GM04503 (cell line): ENCODE measurements around the gene OGFR.

Experiments used
- DNase-seq: peaks from one replicate; pipeline ENCODE4 v3.0.0-alpha.2; 2012; ENCODE audit warnings: low read depth

OGFR gene

DNA sequence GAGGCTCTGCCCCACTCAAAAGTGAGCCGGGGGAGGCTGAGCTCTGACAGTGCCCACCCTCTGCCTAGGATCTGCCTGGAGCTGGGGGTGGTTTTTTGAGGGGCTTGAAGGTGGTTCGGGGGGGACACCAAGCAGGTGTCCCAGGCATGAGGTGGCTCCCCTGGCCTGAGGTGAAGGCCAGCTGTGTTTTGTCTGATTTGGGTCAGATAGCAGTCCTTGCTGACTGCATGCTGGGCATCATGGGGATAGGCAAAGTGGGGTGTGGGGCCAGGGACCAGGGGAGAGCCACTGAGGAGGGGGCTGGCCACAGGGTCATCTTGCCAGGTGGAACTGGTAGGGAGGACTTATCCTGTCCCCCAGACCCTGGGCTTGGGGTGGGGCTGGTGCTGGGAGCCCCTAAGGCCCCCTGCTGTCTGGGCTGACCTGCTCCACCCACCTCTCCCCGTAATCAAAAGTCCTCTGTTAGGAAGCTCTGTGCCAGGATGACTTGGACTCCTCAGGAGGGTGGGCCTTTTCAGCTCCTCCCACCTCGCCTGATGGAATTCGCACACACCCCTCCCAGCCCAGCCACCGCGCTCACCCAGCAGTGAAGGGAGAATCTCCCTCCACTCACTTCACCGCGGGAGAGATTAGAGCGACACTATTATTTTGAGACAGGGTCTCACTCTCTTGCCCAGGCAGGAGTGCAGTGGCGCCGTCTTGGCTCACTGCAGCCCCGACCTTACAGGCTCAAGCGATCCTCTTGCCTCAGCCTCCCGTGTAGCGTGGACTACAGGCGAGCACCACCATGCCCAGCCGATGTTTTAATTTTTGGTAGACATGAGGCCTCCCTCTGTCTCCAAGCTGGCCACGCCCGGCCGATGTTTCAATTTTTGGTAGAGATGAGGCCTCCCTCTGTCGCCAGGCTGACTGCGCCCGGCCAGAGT is 10.7 kb downstream of the OGFR start:
- no peak for DNase-seq

DNA sequence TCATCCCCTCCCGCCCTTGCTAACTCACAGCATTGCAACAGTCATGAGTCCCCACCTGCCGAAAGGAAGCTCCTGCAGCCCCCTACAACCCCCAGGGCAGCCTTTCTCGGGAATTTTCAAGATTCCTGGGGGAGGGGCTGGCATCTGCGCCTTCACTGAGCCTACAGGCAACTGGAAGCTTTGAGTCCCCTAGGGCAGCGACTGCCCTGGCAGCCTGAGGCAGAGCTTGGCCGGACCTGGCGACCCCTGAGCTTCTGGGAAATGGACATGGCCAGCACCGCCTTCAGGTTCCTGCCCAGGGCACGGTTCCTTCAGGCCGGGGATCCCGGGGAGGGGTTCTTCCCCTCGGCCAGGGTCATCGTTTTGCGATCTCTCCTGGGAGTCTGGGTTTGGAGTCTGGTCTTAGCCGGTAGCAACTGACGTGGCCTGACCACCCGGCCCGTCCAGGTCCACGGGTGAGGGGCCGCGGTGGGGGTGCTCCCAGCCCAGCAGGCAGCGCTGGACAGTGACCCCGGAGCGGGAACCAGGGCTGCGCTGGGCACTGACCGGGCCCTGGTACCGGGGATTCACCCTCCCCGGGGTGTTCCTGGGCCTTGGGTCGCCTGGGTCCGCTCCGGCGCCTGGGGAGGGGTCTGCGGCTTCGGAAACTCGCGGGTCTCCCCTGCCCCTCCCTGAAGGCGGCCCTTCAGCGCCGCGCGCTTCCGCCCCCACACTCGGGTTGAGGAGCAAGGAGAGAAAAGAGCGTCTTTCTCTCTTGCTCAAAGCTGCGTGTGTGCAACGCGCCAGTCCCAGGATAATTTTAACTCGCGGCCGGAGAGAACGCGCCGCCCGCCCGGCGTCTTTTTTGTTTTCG is 11.6 kb downstream of the OGFR start:
- no peak for DNase-seq

DNA sequence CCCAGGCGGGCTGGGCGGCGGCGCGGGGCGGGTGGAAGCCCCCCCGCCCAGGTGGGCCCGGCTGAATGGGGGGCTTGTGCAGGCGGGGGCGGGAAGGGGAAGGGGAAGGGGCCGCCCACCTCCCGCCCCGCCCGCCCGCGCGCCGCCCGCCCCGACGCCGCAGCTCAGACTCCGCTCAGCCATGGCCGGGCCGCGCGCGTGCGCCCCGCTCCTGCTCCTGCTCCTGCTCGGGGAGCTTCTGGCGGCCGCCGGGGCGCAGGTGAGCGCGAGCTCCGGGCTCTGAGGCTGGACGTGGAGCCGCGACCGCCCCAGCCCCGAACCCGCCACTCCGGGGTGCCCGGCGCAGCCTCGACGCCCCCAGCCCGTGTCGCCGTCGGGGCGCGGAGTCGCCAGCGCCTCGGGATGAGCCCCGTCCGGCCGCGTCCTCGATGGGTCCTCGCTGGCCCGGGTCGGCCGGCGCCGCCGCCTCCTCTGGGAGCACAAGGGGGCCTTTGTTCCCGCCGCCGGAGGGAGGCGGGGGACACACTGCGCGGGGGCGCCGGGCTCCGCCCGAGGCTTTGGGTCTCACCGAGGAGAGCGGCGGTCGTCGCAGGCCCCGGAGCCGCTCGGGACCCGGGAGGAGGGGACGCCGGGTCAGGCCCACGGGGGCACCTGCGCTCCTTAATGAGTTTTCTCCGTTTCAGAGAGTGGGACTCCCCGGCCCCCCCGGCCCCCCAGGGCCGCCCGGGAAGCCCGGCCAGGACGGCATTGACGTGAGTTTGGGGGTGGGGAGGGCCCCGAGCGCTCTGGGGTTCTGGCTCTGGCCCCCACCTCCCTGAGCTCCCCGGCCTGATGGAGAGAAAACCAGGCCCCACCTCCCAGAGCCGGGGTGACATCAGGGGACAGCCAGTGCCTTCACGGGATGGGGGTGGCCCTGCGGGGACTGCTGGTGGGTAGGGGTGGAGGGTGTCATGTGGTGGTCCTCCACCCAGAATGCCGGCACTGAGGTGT is 12.5 kb downstream of the OGFR start, which contains the start of gene COL9A3:
TSS of gene COL9A3 (plus strand) at position 167 of the 990 bp plus-strand sequence. CDS start at position 182, 15 bp downstream.
- DNase-seq, result no peak

DNA sequence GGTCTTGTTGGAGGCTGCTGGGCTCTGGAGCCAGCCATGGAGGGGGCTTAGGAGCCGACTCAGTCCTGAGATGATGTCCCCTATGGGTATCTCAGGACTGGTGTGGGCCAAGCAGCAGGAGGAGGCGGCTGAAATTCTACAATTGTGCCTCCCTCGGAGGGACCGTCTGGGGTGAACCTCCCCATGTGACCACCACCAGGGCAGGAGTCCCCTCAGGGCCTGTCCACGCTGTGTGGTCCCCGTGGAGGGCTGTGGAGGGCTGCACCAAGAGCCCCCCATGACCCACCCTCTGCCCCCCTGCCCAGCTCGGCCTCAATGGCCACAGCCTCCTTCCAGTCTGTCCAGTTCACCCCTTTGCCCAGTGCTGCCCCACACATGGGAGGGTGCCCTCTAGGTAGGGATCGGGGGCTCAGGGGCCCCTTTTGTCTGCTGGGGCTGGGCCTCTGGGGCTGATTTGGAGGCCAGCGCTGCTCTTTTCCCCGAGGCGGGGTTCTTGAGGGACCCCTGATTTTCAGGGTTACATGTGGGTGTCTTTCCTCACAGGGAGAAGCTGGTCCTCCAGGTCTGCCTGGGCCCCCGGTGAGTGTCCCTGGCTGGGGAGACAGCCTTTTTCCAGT is 13.4 kb downstream of the OGFR start:
- no peak for DNase-seq

DNA sequence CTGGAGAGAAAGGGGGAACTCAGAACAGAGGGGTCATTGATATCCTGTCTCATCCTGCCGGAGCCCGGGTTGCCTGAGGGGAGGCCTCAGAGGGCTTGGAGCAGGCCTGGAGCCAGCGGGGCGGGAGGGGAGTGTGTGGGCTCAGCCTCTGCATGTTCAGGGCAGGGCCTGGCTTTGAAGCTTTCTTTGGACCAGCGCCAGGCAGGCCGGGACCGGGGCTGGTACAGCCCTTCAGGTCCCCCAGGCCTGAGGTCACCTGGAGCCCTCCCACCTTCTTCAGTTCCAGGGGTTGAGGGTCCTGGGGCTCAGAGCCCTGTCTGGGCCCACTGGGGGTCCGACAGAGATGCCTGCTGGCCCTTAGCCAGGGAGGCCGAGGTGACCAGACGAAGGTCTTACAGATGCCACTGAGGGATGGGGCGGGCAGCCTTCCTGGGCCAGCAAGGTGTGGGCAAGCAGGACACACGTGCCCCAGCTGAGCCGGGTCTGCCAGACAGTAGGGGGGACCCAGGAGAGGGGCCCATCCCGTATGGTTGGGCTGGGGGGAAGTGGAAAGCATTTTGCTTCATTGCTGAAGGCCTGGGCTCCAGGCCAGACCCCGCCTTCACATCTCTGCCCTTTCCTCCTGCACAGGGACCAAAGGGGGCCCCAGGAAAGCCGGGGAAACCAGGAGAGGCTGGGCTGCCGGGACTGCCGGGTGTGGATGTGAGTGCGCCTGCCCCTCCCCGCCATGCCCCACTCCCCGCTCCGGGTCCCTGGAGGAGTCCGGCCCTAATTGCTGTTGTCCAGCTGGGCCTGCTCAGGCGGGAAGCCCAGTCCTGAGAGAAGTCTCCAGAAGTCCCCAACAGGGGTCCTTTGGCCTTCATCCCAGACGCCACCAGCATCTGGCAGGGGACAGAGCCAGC is 14.2 kb downstream of the OGFR start:
- DNase-seq, result no peak

DNA sequence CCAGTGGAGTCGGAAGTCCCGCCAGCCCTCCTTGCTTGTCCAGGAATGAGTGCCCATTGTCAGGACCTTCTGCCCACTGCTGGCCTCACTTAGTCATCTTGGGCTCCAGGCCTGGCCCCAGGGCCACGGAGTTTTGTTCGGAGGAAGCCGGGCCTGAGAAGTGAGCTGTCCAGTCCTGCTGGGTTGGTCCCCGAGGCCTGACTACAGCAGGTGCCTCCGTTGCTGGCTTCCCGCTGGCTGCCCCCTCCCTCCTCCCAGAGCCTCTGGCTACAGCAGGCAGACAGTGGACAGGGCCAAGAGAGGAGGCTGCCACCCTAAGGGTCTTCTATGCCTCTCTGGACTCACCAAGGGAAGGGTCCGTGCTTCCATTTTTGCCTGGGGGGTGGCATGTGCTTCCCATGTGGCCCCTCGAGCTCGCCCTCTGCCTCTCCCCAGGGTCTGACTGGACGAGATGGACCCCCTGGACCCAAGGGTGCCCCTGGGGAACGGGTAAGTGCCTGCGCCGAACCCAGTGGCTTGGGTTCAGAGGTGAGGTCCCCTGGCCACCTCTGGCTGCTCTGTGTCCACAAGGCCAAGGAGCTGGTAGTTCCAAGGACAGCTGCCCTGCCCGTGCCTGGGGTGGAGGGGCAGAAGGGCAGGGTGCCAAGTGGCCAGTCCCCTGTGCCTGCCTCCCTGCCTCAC is 15.0 kb downstream of the OGFR start:
- no peak for DNase-seq

DNA sequence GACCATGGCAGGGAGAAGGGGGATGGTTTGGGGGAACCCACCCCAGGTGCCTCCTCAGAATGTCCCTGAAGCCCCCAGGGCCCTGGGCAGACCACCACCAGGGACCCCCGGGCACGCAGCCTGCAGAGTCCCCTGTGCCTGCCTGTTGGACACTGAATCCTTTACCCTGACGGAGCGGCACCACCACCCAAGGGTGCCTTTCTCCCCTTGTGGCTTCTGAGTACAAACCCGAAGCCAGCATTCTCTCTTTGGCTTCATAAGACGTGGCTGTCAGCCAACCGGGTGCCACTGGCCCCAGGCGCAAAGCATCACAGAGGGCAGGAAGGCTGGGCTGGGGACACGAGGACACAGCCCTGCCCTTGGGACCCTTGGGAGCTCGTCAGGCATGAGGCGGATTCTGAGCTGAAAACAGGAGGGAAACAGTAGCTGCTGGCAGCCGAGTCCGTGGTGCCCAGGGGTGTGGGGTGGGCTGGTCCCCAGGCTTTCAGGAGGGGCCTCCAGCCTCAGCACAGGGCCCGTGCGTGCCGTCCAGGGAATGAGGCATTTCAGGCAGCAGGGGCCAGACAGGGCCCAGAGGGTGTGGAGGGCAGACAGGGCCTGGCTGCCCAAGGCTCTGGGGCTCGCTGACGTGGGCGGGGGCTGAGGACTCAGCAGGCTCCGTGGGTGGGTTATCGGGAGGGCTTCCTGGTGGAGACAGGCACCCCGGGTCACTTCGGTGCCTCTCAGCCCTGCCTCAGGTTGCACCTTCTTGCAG is 15.8 kb downstream of the OGFR start:
- no peak for DNase-seq

DNA sequence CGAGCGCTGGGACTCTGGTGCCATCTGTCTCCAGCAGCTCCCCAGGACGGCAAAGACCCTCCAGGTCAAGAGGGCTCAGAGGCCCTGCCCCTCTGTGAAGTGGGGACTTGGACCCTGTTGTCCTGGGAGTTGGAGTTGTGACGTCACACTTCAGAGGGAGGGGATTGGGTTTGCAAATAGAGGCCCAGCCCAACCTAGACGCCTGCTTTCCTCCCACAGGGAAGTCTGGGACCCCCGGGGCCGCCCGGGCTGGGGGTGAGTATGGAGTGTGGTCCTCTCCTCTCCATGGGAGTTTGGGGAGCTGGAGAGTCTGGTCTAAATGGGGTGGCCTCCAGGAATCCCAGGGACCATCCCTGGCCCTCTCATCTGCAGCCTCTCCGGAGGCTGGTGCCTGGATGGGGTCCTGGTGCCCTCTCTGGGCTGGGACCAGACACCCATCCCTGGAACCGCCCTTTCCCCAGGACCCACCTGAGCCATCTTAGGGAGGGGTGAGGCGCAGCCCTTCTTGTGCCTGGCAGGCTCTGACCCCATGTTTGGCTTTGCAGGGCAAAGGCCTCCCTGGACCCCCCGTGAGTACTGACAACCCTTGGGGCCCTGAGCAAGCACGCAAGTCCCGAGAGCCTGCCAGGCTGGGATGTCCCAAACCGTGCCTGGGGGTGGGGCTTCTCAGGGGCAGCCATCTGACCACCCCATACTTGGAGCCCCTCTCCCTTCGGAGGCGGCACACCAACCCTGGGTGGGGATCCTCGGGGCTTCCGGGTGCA is 16.5 kb downstream of the OGFR start:
- DNase-seq, result no peak

DNA sequence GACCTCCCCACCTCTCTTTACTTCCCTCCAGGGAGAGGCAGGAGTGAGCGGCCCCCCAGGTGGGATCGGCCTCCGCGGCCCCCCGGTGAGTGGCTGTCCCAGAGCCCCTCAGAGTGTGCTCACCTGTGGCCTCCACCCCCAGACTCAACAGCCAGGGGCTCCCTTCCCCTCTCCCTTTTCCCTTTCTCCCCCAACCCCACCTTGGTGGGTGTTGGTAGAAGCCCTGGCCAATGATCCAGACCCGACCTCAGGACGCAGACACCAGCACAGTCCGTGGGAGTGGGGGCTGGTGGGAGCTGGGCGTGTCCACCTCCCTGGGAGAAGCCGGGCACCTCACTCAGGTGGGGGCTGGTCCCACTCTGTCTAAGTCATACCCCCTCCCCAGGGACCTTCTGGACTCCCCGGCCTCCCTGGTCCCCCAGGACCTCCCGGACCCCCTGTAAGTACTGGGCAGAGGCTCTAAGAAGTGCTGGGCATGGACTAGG is 17.1 kb downstream of the OGFR start:
- no peak for DNase-seq

DNA sequence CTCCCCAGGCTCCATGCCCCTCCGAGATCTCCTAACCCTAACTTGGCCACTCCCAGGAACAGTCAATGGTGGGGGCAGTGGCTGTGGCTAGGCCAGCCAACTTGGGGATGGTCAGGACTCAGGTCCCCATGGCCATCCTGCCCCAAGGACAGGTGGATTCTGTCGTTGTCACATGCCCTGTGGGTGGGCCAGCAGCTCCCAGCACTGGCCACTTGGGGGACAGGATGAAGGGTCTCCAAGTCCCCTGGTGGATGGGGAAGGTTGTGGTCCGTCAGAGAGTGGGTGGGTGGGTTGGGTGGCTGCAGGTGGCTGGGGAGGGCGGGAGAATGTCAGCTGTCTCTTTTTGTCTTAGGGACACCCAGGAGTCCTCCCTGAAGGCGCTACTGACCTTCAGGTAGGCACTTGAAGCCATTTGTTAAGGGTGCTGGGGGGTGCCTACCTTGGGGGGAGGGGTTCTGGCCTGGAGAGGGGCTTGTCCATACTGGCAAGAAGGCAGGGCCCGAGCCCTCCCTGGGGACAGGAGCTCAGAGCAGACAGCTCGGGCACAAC is 17.7 kb downstream of the OGFR start:
- DNase-seq, result no peak

DNA sequence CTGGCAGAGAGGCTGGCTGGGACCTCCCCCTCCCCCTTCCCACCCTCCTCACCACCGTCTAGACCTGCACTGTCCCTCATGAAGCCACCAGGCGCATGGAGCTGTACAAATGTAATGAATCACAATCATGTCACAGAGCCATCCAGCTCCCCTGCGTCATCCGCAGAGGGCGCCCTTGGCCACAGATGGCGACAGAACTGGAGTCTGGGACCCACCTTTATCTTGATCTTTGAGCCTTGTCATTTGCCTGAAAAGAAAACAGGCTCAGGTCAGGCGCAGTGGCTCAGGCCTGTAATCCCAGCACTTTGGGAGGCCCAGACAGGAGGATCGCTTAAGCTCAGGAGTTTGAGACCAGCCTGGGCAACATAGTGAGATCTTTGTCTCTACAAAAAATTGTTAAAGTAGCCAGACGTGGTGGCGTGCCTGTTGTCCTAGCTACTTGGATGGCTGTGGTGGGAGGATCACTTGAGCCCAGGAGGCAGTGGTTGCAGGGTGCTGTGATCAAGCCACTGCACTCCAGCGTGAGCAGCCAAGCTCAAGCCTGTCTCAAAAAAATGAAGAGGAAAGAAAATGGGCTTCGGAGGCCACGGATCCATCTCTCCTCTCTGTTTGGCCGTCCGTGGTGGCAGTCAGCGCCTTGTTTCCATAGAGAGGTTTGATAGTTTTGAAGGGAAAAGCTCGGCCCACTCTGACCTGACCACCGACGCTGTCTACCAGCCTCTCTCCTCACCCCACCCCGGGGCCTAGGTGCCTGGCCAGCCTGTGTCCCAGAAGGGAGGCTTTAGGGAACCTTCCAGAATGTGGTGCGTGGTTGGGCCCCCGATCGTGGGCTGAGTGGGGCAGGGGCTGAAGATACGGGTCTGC is 18.4 kb downstream of the OGFR start:
- DNase-seq, result no peak

DNA sequence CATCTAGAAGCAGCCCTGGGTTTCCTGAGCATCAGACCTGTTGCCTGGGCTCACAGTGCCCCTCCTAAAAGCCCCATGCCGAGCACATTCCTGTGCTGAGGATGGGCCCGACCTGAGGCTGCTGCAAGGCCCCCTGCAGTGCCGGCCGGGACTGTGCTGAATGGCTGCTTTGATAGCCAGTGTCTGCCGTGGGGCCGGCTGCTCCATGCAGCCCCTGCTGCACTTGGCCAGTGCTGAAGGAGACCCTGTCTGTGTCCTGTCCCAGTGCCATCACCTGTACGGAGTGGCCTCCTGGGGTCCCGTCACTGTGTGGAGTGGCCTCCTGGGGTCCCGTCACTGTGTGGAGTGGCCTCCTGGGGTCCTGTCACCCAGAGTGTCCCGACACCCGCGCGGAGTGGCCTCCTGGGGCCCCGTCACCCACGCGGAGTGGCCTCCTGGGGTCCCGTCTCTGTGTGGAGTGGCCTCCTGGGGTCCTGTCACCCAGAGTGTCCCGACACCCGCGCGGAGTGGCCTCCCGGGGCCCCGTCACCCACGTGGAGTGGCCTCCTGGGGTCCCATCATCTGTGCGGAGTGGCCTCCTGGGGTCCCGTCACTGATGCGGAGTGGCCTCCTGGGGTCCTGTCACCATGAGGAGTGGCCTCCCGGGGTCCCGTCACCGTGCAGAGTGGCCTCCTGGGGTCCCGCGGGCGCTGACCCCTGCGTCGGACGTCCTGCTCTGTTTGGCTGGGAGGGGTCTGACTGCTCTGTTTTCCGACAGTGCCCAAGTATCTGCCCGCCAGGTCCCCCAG is 19.2 kb downstream of the OGFR start:
- DNase-seq, result no peak

DNA sequence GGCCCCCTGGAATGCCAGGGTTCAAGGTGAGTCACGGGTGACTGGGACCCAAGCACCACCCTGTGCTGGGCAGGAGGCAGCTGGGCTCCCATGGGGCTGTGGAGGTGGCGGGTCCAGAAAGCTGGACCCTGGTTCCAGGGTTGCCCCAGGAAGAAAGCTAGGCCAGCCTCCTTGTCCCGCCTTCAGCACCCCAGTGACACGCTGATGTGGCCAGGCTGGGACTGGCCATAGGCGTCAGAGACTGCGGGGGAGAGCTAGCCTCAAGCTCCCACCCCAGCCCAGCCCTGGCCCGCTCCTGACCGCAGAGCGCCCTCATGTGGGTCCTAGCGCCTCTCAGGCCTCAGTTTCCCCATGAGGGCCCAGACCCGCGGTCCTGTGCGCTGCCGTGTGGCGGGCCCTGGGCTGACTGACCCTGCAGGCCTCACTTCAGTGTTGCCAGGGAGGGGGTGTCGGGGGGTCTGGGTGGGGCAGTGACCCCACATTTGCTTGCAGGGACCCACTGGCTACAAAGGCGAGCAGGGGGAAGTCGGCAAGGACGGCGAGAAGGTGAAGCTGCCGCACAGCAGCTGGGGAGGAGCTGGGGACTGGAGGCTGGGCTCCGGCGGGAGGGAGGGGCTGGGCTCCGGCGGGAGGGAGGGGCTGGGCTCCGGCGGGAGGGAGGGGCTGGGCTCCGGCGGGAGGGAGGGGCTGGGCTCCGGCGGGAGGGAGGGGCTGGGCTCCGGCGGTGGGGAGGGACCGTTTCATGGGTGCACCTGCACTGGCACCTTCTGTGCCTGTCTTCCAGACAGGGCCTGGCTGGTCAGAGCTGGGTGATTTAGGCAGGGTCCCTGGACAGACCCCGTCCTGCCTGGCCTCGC is 20.1 kb downstream of the OGFR start:
- no peak for DNase-seq

DNA sequence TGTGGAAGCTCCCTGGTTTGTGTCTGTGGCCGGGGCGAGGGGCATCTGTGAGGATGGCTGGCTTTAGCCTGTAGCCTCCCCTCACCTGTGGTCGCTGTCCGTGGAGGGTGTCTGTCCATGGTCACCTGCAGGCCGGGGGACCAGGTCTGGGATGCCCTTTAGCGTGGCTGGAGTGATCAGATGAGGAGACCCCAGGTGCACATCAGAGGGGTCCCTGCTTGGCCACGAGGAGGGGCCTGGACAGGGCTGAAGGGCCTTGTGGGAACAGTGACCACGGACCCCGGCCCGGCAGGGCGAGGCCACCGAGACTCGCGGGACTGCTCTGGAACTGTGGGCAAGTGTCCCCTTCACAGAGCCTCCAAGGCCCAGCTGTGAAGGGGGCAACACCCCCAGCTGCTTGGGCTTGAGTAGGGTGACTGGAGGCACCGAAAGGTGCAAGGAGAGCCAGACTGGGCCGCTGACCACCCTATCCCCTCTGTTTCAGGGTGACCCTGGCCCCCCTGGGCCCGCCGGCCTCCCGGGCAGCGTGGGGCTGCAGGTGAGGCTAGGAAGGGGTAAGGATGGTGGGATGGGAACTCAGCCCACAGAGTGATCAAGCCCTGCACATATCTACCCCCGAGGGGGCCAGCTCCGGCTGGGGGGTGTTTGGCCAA is 20.8 kb downstream of the OGFR start:
- no peak for DNase-seq
